Measurements from ENCODE around the gene TSPAN18. TPM values are rescaled to one million over a fixed set of nuclear protein-coding genes. Genes with fewer than 3 reads are reported as not detected.

The TSPAN18 gene
- total RNA-seq, 1 experiment from 2014 or later = not detected

DNA sequence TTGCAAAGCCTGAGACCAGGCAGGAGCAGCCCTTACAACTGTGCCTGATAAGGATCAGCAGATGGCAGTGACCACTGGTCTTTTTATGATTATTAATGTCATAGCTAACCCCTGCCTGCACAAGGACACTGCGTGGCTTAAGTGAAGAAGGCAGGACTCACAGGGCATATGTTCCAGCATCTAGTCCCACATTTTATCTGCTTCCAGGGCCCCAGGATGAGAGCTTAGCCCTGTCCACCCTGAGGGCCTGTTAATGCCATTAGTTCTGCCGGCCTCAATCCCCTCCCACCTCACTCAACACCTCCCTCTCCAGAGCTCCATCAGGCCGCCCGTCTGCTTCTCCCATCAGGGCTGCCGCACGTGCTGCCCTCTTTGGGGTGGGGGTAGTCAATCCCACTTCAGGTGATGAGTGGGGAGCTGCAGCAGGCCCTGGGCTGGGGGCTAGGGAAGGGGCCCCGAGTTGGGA lies 33.1 kb upstream of the TSPAN18 start:
- Histone ChIP-seq H3K9me2 (replicated peaks; ENCODE audit: low read length) (no peaks in the 10 kb centered on the region), H3K36me3 (ENCODE audit: low read depth, low read length) (no peaks in the 10 kb centered on the region), H2AFZ (ENCODE audit: low read length) (no peak overlapping the region), H3K4me1 (ENCODE audit: insufficient read depth, low read length) (no peaks in the 10 kb centered on the region), H3K27ac (ENCODE audit: low read length) (no peak overlapping the region), H4K20me1 (ENCODE audit: low read length) (no peaks in the 10 kb centered on the region), H3K9ac (ENCODE audit: low read length) (no peak overlapping the region), H3K27me3 (ENCODE audit: low read length) (peaks cover 19% of the 10 kb centered on the region), H3F3A (ENCODE audit: low read length, unreplicated experiment) (no peaks in the 10 kb centered on the region), H3K4me2 (ENCODE audit: low read length) (no peak overlapping the region), H3K79me2 (ENCODE audit: low read length) (no peaks in the 10 kb centered on the region), H3K9me3 (ENCODE audit: low read length) (no peaks in the 10 kb centered on the region), H3K4me3 (ENCODE audit: low read length) (no peak overlapping the region)
- no peak for DNase-seq
- intact Hi-C loops (cut with micrococcal nuclease) = no loop called here
- TF ChIP-seq EZH2 (IDR thresholded peaks at IDR 0.05; ENCODE audit: low read length, unreplicated experiment) (no peak), EZH2phosphoT487 (IDR thresholded peaks at IDR 0.05; ENCODE audit: borderline replicate concordance, low read length) (no peak)
- ChIA-PET POLR2A (ENCODE audit: unreplicated experiment) (no interaction called here), CTCF (no interaction called here)
- no TSS peak for BruUV-seq (replicated peaks)
- ATAC-seq = no peak

DNA sequence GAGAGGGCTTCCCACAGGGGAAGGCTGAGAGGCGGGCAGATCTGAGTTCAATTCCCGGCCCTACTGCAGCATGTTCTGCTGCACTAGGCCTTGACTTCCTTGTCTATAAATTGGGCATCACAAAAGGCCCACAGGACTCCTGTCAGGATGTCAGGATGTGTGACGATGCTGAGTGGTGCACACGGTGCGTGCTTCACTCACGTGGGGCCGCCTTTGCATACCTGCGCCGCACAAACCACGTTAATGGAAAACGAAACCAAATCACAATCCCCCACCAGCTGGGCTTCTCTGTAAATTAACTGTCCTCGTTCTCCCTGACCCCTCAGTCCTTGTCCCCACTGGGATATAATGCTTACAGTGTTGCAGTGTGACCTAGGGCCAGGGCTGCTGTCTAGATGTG lies 32.3 kb upstream of the TSPAN18 start:
- Histone ChIP-seq H3K4me3 (ENCODE audit: low read length) (no peak overlapping the region), H3K9me2 (replicated peaks; ENCODE audit: low read length) (no peaks in the 10 kb centered on the region), H3K27ac (ENCODE audit: low read length) (no peak overlapping the region), H3K9me3 (ENCODE audit: low read length) (no peaks in the 10 kb centered on the region), H3K27me3 (ENCODE audit: low read length) (peaks cover 19% of the 10 kb centered on the region), H3K36me3 (ENCODE audit: low read depth, low read length) (no peaks in the 10 kb centered on the region), H4K20me1 (ENCODE audit: low read length) (no peaks in the 10 kb centered on the region), H3K4me1 (ENCODE audit: insufficient read depth, low read length) (no peaks in the 10 kb centered on the region), H3F3A (ENCODE audit: low read length, unreplicated experiment) (no peaks in the 10 kb centered on the region), H2AFZ (ENCODE audit: low read length) (no peak overlapping the region), H3K4me2 (ENCODE audit: low read length) (no peak overlapping the region), H3K9ac (ENCODE audit: low read length) (no peak overlapping the region), H3K79me2 (ENCODE audit: low read length) (no peaks in the 10 kb centered on the region)
- ChIA-PET CTCF (no interaction called here), POLR2A (ENCODE audit: unreplicated experiment) (no interaction called here)
- intact Hi-C loops (cut with micrococcal nuclease) = no loop called here
- DNase-seq (no peak), ATAC-seq (no peak)
- TF ChIP-seq, protein P1, sequence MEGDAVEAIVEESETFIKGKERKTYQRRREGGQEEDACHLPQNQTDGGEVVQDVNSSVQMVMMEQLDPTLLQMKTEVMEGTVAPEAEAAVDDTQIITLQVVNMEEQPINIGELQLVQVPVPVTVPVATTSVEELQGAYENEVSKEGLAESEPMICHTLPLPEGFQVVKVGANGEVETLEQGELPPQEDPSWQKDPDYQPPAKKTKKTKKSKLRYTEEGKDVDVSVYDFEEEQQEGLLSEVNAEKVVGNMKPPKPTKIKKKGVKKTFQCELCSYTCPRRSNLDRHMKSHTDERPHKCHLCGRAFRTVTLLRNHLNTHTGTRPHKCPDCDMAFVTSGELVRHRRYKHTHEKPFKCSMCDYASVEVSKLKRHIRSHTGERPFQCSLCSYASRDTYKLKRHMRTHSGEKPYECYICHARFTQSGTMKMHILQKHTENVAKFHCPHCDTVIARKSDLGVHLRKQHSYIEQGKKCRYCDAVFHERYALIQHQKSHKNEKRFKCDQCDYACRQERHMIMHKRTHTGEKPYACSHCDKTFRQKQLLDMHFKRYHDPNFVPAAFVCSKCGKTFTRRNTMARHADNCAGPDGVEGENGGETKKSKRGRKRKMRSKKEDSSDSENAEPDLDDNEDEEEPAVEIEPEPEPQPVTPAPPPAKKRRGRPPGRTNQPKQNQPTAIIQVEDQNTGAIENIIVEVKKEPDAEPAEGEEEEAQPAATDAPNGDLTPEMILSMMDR (conservative IDR thresholded peaks at IDR 0.05; ENCODE audit: low read depth, low read length) = no peak
- TF ChIP-seq EZH2phosphoT487 (IDR thresholded peaks at IDR 0.05; ENCODE audit: borderline replicate concordance, low read length) (no peak), EZH2 (IDR thresholded peaks at IDR 0.05; ENCODE audit: low read length, unreplicated experiment) (no peak)
- BruUV-seq (replicated peaks) = no TSS peak

DNA sequence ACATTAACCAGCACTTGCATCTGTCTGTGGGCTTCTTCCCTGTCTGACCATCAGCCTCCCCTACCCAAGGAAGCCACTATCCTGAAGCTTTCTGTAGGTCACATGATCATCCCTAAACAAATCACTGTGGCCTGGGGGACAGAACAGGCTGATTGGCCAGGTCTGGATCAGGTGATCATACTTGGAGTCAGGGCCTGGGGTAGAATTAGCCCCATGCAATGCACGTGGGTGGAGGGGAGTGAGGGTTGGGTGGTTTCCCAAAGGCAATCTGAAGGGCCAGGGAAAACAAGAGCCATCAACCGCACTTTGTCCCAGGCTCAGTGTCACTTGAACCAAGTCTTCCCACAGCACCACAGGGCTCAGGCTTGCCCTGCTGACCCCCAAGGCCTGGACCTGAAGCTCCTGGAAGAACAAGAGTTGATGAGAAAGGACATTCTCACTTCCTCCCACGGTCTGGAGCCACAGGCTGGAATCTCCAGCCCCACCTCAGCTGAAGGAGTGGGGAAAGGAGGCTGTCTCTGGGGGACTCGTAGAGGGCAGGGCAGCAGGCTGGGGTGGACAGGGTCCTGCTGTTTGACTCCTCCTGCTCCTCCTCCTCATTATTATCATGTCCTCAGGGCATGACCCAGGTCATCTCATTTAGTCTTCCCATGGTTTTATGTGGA lies 31.5 kb upstream of the TSPAN18 start:
- Histone ChIP-seq H2AFZ (ENCODE audit: low read length) (no peak overlapping the region), H3K4me3 (ENCODE audit: low read length) (no peak overlapping the region), H4K20me1 (ENCODE audit: low read length) (no peaks in the 10 kb centered on the region), H3K4me1 (ENCODE audit: insufficient read depth, low read length) (no peaks in the 10 kb centered on the region), H3K27ac (ENCODE audit: low read length) (no peak overlapping the region), H3K9ac (ENCODE audit: low read length) (no peak overlapping the region), H3K79me2 (ENCODE audit: low read length) (no peaks in the 10 kb centered on the region), H3K9me2 (replicated peaks; ENCODE audit: low read length) (no peaks in the 10 kb centered on the region), H3K9me3 (ENCODE audit: low read length) (no peaks in the 10 kb centered on the region), H3K36me3 (ENCODE audit: low read depth, low read length) (no peaks in the 10 kb centered on the region), H3K27me3 (ENCODE audit: low read length) (peaks cover 17% of the 10 kb centered on the region), H3K4me2 (ENCODE audit: low read length) (no peak overlapping the region), H3F3A (ENCODE audit: low read length, unreplicated experiment) (no peaks in the 10 kb centered on the region)
- no TSS peak for BruUV-seq (replicated peaks)
- intact Hi-C loops (cut with micrococcal nuclease) = no loop called here
- DNase-seq (no peak), ATAC-seq (no peak)
- CTCF ChIA-PET = interaction anchor here (0.6 kb wide), 1 partner anchor 15 kb away, joined by 3 read pairs; no protein-coding TSS in a partner anchor
- TF ChIP-seq, protein P1 (conservative IDR thresholded peaks at IDR 0.05; ENCODE audit: low read depth, low read length) = no peak
- TF ChIP-seq EZH2phosphoT487 (IDR thresholded peaks at IDR 0.05; ENCODE audit: borderline replicate concordance, low read length) (no peak), EZH2 (IDR thresholded peaks at IDR 0.05; ENCODE audit: low read length, unreplicated experiment) (no peak)
- POLR2A ChIA-PET (ENCODE audit: unreplicated experiment) = no interaction called here
